Panc1 (cell line): ENCODE measurements around the gene KLK5. TPM values are rescaled to one million over a fixed set of nuclear protein-coding genes. Genes with fewer than 3 reads are reported as not detected.

Experiments used
- ATAC-seq: fragments of 200-7000 bp; cut with Tn5 transposase; 2 replicates; pipeline ENCODE4 v1.9.1; 2020; ENCODE audit warnings: mild to moderate bottlenecking, moderate library complexity
- BruUV-seq: library from RNA; stranded (reverse); fragments of 400-500 nt; replicated peaks from 2 replicates; lab custom pipeline; 2021; lab: Mats Ljungman, UMichigan
- CTCF ChIA-PET: fragments of 300-600 bp; sonication (Branson Sonifier 250); formaldehyde crosslinking; loops from one replicate; lab custom pipeline; 2022; ENCODE audit warnings: antibody characterized with exemption; lab: Charles Lee
- POLR2A ChIA-PET: fragments of 300-600 bp; sonication (Branson Sonifier 250); formaldehyde crosslinking; loops from one replicate; lab custom pipeline; 2022; ENCODE audit warnings: antibody characterized with exemption; lab: Charles Lee
- DNase-seq: peaks from one replicate; pipeline ENCODE4 v3.0.0-alpha.2; 2010; ENCODE audit warnings: low read depth, low spot score
- H3K27ac ChIP-seq: 2 replicates; pipeline ENCODE4 v1.5.1; 2011; ENCODE audit warnings: mild to moderate bottlenecking, low read length, inconsistent platforms
- H3K27me3 ChIP-seq: fragments of 200-500 bp; sonication (Bioruptor generic); 2 replicates; pipeline ENCODE4 v1.6.0; 2014; ENCODE audit warnings: low read length, inconsistent platforms; ENCODE audit not compliant: control insufficient read depth, insufficient read depth
- H3K36me3 ChIP-seq: fragments of 200-500 bp; sonication (Bioruptor generic); 2 replicates; pipeline ENCODE4 v1.5.1; 2014; ENCODE audit warnings: inconsistent platforms, mild to moderate bottlenecking, low read length, moderate library complexity; ENCODE audit not compliant: control insufficient read depth, insufficient read depth
- H3K4me1 ChIP-seq: 2 replicates; pipeline ENCODE4 v1.5.1; 2011; ENCODE audit warnings: inconsistent platforms, mild to moderate bottlenecking, low read length, moderate library complexity; ENCODE audit not compliant: control insufficient read depth, insufficient read depth
- H3K4me3 ChIP-seq, 2 experiments: 2 replicates each; pipeline ENCODE4 v1.5.1; 2011 to 2012; ENCODE audit warnings: low read depth in 2 of 2, low read length in 2 of 2, mild to moderate bottlenecking in 2 of 2, inconsistent platforms in 1 of 2, moderate library complexity in 1 of 2
- H3K9me3 ChIP-seq: fragments of 200-500 bp; sonication (Bioruptor generic); 2 replicates; pipeline ENCODE4 v1.5.1; 2014; ENCODE audit warnings: low read depth, mild to moderate bottlenecking, inconsistent platforms, low read length, moderate library complexity; ENCODE audit not compliant: control insufficient read depth, insufficient read depth
- POLR2AphosphoS5 ChIP-seq: IDR thresholded peaks from 2 replicates; pipeline ENCODE4 v1.6.1; 2012; ENCODE audit warnings: mild to moderate bottlenecking, low read depth, low read length, moderate library complexity
- SIN3A ChIP-seq: IDR thresholded peaks from 2 replicates; pipeline ENCODE4 v1.6.1; 2012; ENCODE audit warnings: low read depth, mild to moderate bottlenecking, low read length, moderate library complexity, borderline replicate concordance; ENCODE audit not compliant: insufficient read depth
- TCF7L2 ChIP-seq: IDR thresholded peaks from 2 replicates; pipeline ENCODE4 v1.6.1; 2011; ENCODE audit warnings: mild to moderate bottlenecking, low read depth, low read length, inconsistent platforms
- in situ Hi-C: cut with HindIII; loops from 2 replicates; pipeline ENCODE4 v1.10.0; 2016; ENCODE audit warnings: low sequenced_read_pairs, low pct_unique_long_range_greater_than_20kb
- intact Hi-C: fragments of 100-400 bp; cut with micrococcal nuclease; formaldehyde crosslinking; loops from one replicate; pipeline ENCODE4 v1.10.0; 2022; ENCODE audit not compliant: unreplicated experiment
- total RNA-seq: library from RNA; stranded (reverse); gene quantifications from one replicate; pipeline ENCODE4 v1.2.1, GENCODE V29; 2021; ENCODE audit not compliant: unreplicated experiment
- TF ChIP-seq, protein P1 (sequence below), 2 experiments: IDR thresholded peaks; 2 replicates each; pipeline ENCODE4 v1.6.1; 2011 to 2012; ENCODE audit warnings: low read depth in 2 of 2, control low read depth in 1 of 2, low read length in 1 of 2, mild to moderate bottlenecking in 1 of 2, moderate library complexity in 1 of 2; ENCODE audit not compliant: insufficient read depth in 1 of 2
- TF ChIP-seq, protein P2 (sequence below): fragments of 450-650 bp; IDR thresholded peaks from 2 replicates; pipeline ENCODE4 v1.5.1; 2017; ENCODE audit warnings: mild to moderate bottlenecking

The KLK5 gene
- total RNA-seq, 1 experiment from 2014 or later = not detected

DNA sequence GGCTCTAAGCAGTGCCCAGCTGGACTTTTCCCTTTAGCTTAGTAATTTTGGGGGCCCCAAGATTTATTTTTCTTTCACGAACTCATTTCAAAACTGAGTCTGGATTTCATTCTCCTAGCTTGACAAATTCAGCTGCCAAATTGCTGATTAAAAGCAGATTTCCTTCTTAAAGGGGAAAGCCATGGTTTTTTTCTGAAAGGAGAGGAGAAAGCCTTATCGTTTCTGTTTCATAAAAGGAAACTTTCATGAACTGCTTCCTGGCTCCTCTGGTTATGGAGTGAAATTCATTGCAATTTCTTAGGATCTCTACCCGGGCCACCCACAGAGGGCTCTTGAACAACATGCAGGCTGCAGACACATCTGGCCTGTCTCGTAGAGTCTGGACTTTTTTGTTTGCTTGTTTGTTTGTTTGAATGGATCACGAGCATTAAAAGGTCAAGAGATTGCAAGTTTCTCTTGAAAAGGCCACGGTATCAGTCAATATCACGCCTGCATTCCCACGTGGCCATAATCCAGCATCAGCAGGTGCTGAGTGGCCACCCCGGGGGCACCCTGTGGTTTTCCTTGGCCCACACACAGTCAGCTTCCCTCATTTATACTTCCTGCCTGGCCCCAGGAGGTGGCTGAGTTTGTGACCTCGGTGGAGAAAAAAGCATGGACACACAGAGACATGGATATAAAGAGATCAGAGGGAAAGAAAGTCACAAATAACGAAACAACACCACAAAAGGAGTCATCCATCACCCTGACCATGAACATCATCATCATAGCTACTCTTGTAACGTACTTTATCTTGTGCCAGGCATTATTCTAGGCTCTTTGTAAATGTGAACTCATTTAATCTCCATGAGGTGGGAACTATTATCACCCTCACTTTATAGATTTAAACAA lies 31.2 kb downstream of the KLK5 start:
- in situ Hi-C loops = no loop called here
- CTCF ChIA-PET = interaction anchor here (0.6 to 1.1 kb wide), 6 partner anchors 11 to 384 kb away, joined by 3 to 4 read pairs (median 4); no protein-coding TSS in a partner anchor
- ATAC-seq = peak; percentile 58

GRCh38 chr19:50916069-50916468 lies 36.8 kb downstream of the KLK5 start:
- ATAC-seq = no peak
- in situ Hi-C loops = no loop called here
- Histone ChIP-seq H3K27me3 (peaks cover 11% of the 10 kb centered on the region), H3K36me3 (no peaks in the 10 kb centered on the region), H3K4me1 (no peaks in the 10 kb centered on the region), H3K4me3 (no peak overlapping the region), H3K9me3 (no peaks in the 10 kb centered on the region), H3K27ac (no peak overlapping the region)
- no peak for DNase-seq
- intact Hi-C loops = no loop called here
- CTCF ChIA-PET = no interaction called here
- TF ChIP-seq POLR2AphosphoS5 (no peak), TCF7L2 (no peak), SIN3A (no peak)
- TF ChIP-seq, protein P1, sequence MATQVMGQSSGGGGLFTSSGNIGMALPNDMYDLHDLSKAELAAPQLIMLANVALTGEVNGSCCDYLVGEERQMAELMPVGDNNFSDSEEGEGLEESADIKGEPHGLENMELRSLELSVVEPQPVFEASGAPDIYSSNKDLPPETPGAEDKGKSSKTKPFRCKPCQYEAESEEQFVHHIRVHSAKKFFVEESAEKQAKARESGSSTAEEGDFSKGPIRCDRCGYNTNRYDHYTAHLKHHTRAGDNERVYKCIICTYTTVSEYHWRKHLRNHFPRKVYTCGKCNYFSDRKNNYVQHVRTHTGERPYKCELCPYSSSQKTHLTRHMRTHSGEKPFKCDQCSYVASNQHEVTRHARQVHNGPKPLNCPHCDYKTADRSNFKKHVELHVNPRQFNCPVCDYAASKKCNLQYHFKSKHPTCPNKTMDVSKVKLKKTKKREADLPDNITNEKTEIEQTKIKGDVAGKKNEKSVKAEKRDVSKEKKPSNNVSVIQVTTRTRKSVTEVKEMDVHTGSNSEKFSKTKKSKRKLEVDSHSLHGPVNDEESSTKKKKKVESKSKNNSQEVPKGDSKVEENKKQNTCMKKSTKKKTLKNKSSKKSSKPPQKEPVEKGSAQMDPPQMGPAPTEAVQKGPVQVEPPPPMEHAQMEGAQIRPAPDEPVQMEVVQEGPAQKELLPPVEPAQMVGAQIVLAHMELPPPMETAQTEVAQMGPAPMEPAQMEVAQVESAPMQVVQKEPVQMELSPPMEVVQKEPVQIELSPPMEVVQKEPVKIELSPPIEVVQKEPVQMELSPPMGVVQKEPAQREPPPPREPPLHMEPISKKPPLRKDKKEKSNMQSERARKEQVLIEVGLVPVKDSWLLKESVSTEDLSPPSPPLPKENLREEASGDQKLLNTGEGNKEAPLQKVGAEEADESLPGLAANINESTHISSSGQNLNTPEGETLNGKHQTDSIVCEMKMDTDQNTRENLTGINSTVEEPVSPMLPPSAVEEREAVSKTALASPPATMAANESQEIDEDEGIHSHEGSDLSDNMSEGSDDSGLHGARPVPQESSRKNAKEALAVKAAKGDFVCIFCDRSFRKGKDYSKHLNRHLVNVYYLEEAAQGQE (IDR thresholded peaks at IDR 0.05; ENCODE audit: insufficient read depth in 1 of 2, low read depth in 2 of 2, low read length in 1 of 2) = no peak
- TF ChIP-seq, protein P2, sequence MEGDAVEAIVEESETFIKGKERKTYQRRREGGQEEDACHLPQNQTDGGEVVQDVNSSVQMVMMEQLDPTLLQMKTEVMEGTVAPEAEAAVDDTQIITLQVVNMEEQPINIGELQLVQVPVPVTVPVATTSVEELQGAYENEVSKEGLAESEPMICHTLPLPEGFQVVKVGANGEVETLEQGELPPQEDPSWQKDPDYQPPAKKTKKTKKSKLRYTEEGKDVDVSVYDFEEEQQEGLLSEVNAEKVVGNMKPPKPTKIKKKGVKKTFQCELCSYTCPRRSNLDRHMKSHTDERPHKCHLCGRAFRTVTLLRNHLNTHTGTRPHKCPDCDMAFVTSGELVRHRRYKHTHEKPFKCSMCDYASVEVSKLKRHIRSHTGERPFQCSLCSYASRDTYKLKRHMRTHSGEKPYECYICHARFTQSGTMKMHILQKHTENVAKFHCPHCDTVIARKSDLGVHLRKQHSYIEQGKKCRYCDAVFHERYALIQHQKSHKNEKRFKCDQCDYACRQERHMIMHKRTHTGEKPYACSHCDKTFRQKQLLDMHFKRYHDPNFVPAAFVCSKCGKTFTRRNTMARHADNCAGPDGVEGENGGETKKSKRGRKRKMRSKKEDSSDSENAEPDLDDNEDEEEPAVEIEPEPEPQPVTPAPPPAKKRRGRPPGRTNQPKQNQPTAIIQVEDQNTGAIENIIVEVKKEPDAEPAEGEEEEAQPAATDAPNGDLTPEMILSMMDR = no peak
- POLR2A ChIA-PET = no interaction called here
- no TSS peak for BruUV-seq

More for the DNA sequence above, 31.2 kb downstream of the KLK5 start:
- TF ChIP-seq TCF7L2 (peak; percentile 52; the same call in 1 of the 2 replicates), POLR2AphosphoS5 (no peak)
- Histone ChIP-seq H3K4me1 (no peaks in the 10 kb centered on the region; the same call in 1 of the 2 replicates), H3K27me3 (peaks cover 5% of the 10 kb centered on the region; the same call in 1 of the 2 replicates), H3K9me3 (no peaks in the 10 kb centered on the region), H3K36me3 (no peaks in the 10 kb centered on the region), H3K27ac (no peak overlapping the region), H3K4me3 (no peak overlapping the region)
- POLR2A ChIA-PET = no interaction called here
- DNase-seq = no peak
- intact Hi-C loops = loop anchor here (5.0 to 10.0 kb wide), 2 partner anchors 124 to 173 kb away; no protein-coding TSS in a partner anchor
- no TSS peak for BruUV-seq
